ENCODE results near the gene PHYKPL.
"Not testable (repeated sequence)": the region's sequence is repeated elsewhere in the genome, so short reads cannot be mapped to it uniquely, and the experiment has no call there.

PHYKPL gene

GRCh38 chr5:178261666-178262600, 29.3 kb upstream of the PHYKPL start:
- FAIRE-seq, result no peak

GRCh38 chr5:178259623-178260536, 27.3 kb upstream of the PHYKPL start:
- FAIRE-seq, result no peak

- no peak for FAIRE-seq
Observed at GRCh38 chr5:178257650-178258049, 25.0 kb upstream of the PHYKPL start.

GRCh38 chr5:178256746-178257145, 24.1 kb upstream of the PHYKPL start:
- FAIRE-seq, result no peak

GRCh38 chr5:178253632-178254031, 21.0 kb upstream of the PHYKPL start:
- not testable (repeated sequence) for FAIRE-seq

- FAIRE-seq, result no peak
Observed at GRCh38 chr5:178252258-178252657, 19.7 kb upstream of the PHYKPL start.

- no peak for FAIRE-seq
Observed at GRCh38 chr5:178250263-178250662, 17.7 kb upstream of the PHYKPL start.

GRCh38 chr5:178249191-178249989, 16.8 kb upstream of the PHYKPL start:
- FAIRE-seq, result no peak

GRCh38 chr5:178248750-178249149, 16.1 kb upstream of the PHYKPL start:
- FAIRE-seq, result no peak

- FAIRE-seq, result no peak
Observed at GRCh38 chr5:178247481-178248456, 15.2 kb upstream of the PHYKPL start.

GRCh38 chr5:178246624-178247279, 14.2 kb upstream of the PHYKPL start:
- no peak for FAIRE-seq

GRCh38 chr5:178245389-178245788, 12.8 kb upstream of the PHYKPL start:
- no peak for FAIRE-seq

GRCh38 chr5:178244576-178244975, 12.0 kb upstream of the PHYKPL start:
- FAIRE-seq, result no peak

GRCh38 chr5:178242416-178242815, 9.8 kb upstream of the PHYKPL start:
- no peak for FAIRE-seq

- no peak for FAIRE-seq
Observed at GRCh38 chr5:178241688-178242231, 9.2 kb upstream of the PHYKPL start.

GRCh38 chr5:178241231-178241663, 8.6 kb upstream of the PHYKPL start:
- no peak for FAIRE-seq

GRCh38 chr5:178240766-178241165, 8.2 kb upstream of the PHYKPL start:
- no peak for FAIRE-seq

- FAIRE-seq, result no peak
Observed at GRCh38 chr5:178240341-178240741, 7.7 kb upstream of the PHYKPL start.

GRCh38 chr5:178239626-178240301, 7.2 kb upstream of the PHYKPL start:
- FAIRE-seq, result not testable (repeated sequence)

Data from islet of Langerhans (tissue), 1 donor.